Keratinocyte (primary cell): ENCODE measurements around the gene BAIAP3.

Source experiments
- CTCF ChIP-seq, 3 experiments: IDR thresholded peaks in 1 of 3; conservative IDR thresholded peaks in 1 of 3; optimal IDR thresholded peaks in 1 of 3; 2 replicates in 2 of 3; 3 replicates in 1 of 3; pipeline versions ENCODE3 to v1.5.1; 2011; ENCODE audit warnings: low read length in 3 of 3, mild to moderate bottlenecking in 3 of 3, moderate library complexity in 2 of 3, control low read depth in 1 of 3, inconsistent platforms in 1 of 3; ENCODE audit not compliant: insufficient read depth in 2 of 3; ENCODE audit errors: extremely low read depth in 1 of 3
- EZH2 ChIP-seq: IDR thresholded peaks from one replicate; pipeline ENCODE4 v1.6.1; 2012; ENCODE audit warnings: inconsistent platforms, mild to moderate bottlenecking, low read length, moderate library complexity

DNA sequence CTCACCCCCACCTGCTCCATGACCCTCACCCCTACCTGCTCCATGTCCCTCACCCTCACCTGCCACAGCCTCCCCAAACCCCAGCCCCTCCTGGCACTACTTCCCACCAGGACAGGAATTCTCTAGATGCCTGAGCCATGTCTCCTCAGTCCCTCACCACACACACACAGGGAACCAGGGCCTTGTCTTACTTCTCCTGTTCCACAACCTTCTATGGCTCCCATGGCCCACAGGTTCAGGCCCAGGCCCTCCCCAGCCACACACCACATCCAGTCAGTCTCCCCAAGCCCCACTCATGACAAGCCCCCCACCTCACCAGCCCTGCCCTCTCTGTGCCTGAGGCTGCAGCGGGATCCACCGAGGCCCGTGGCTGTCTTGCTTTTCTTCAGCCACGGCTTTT, 27.1 kb upstream of the BAIAP3 start:
- TF ChIP-seq CTCF (optimal IDR thresholded peaks at IDR 0.05 in 1 of 3, IDR thresholded peaks at IDR 0.05 in 1 of 3, conservative IDR thresholded peaks at IDR 0.05 in 1 of 3; ENCODE audit: extremely low read depth in 1 of 3, insufficient read depth in 2 of 3, low read length in 3 of 3) = no peak
- no peak for TF ChIP-seq EZH2
